ENCODE data around the gene SEPHS2. TPM values are rescaled to one million over a fixed set of nuclear protein-coding genes. Genes with fewer than 3 reads are reported as not detected.
A peak's percentile ranks its signal among the peaks of the same experiment; 100 is the strongest.

The SEPHS2 gene
- 8.4 and 16.8 TPM in 2 replicates for total RNA-seq (2014; rRNA removed)
- percentile 93 among the genes with signal in this experiment for Bru-seq, nascent RNA
- percentile 98 among the genes with signal in this experiment for BruChase-seq, experiment 1, labeled RNA remaining after a 6-hour chase
- BruChase-seq, experiment 2, labeled RNA remaining after a 2-hour chase, result percentile 99 among the genes with signal in this experiment
- long read RNA-seq, transcript SEPHS2-201 (1 exons, 2,551 nt), result major isoform, 246 of 246 reads
- long read RNA-seq, partial matches to known transcripts, result 0 of 246 reads
- long read RNA-seq, other reads (novel, unspliced or antisense), result 0 of 246 reads

GRCh38 chr16:30445408-30446202 is at the start of gene SEPHS2:
TSS of gene SEPHS2 (minus strand) at chr16:30445874. CDS start at chr16:30445727, 147 bp downstream.
- peak within 1 kb of the TSS; percentile 50 for H3K27ac ChIP-seq (ENCODE audit: low read length)
- H3K9me3 ChIP-seq (ENCODE audit: low read length), result no peaks in the 10 kb centered on the region
- TF ChIP-seq, protein P1, sequence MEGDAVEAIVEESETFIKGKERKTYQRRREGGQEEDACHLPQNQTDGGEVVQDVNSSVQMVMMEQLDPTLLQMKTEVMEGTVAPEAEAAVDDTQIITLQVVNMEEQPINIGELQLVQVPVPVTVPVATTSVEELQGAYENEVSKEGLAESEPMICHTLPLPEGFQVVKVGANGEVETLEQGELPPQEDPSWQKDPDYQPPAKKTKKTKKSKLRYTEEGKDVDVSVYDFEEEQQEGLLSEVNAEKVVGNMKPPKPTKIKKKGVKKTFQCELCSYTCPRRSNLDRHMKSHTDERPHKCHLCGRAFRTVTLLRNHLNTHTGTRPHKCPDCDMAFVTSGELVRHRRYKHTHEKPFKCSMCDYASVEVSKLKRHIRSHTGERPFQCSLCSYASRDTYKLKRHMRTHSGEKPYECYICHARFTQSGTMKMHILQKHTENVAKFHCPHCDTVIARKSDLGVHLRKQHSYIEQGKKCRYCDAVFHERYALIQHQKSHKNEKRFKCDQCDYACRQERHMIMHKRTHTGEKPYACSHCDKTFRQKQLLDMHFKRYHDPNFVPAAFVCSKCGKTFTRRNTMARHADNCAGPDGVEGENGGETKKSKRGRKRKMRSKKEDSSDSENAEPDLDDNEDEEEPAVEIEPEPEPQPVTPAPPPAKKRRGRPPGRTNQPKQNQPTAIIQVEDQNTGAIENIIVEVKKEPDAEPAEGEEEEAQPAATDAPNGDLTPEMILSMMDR (conservative IDR thresholded peaks at IDR 0.05; ENCODE audit: low read depth, low read length), result peak; percentile 52
- TF ChIP-seq EZH2phosphoT487 (IDR thresholded peaks at IDR 0.05; ENCODE audit: borderline replicate concordance, low read length) (no peak), EZH2 (IDR thresholded peaks at IDR 0.05; ENCODE audit: low read length, unreplicated experiment) (no peak)
- BruUV-seq (replicated peaks), result no TSS peak
- peaks cover 24% of the 10 kb centered on the region for H3K79me2 ChIP-seq (ENCODE audit: low read length)
- intact Hi-C loops (cut with micrococcal nuclease), result loop anchor here (10.0 kb wide), 1 partner anchor 79 kb away; the partner anchor contains the start of gene ZNF768
- H3K9ac ChIP-seq (ENCODE audit: low read length), result peak within 1 kb of the TSS; percentile 94
- H3K27me3 ChIP-seq (ENCODE audit: low read length), result no peaks in the 10 kb centered on the region
- peak within 1 kb of the TSS; percentile 96 for H2AFZ ChIP-seq (ENCODE audit: low read length)
- H3K4me2 ChIP-seq (ENCODE audit: low read length), result peak within 1 kb of the TSS; percentile 98
- H3K36me3 ChIP-seq (ENCODE audit: low read depth, low read length), result no peaks in the 10 kb centered on the region
- H3K4me3 ChIP-seq (ENCODE audit: low read length), result peak within 1 kb of the TSS; percentile 96
- H3K4me1 ChIP-seq (ENCODE audit: insufficient read depth, low read length), result peaks cover 19% of the 10 kb centered on the region
- ATAC-seq (peak; percentile 92), DNase-seq (peak; percentile 95)
- ChIA-PET CTCF (interaction anchor here (0.6 kb wide), 1 partner anchor 405 kb away, joined by 6 read pairs; no protein-coding TSS in a partner anchor), POLR2A (ENCODE audit: unreplicated experiment) (interaction anchor here (0.5 kb wide), 1 partner anchor 70 kb away, joined by 8 read pairs; no protein-coding TSS in a partner anchor)
- no peaks in the 10 kb centered on the region for H4K20me1 ChIP-seq (ENCODE audit: low read length)
- no peaks in the 10 kb centered on the region for H3F3A ChIP-seq (ENCODE audit: low read length, unreplicated experiment)
- H3K9me2 ChIP-seq (replicated peaks; ENCODE audit: low read length), result no peaks in the 10 kb centered on the region

GRCh38 chr16:30494709-30495108 is 49.0 kb upstream of the SEPHS2 start:
- POLR2A ChIA-PET (ENCODE audit: unreplicated experiment), result no interaction called here
- ATAC-seq, result no peak
- H3K27me3 ChIP-seq (ENCODE audit: low read length), result no peaks in the 10 kb centered on the region
- CTCF ChIA-PET, result no interaction called here
- no peaks in the 10 kb centered on the region for H3K79me2 ChIP-seq (ENCODE audit: low read length)
- H3K9me3 ChIP-seq (ENCODE audit: low read length), result no peaks in the 10 kb centered on the region
- intact Hi-C loops (cut with micrococcal nuclease), result no loop called here
- H3K9ac ChIP-seq (ENCODE audit: low read length), result no peak overlapping the region
- TF ChIP-seq EZH2phosphoT487 (IDR thresholded peaks at IDR 0.05; ENCODE audit: borderline replicate concordance, low read length) (no peak), EZH2 (IDR thresholded peaks at IDR 0.05; ENCODE audit: low read length, unreplicated experiment) (no peak)
- TF ChIP-seq, protein P1 (conservative IDR thresholded peaks at IDR 0.05; ENCODE audit: low read depth, low read length), result no peak
- no peaks in the 10 kb centered on the region for H4K20me1 ChIP-seq (ENCODE audit: low read length)
- H3K4me2 ChIP-seq (ENCODE audit: low read length), result no peak overlapping the region
- no peak for DNase-seq
- no peak overlapping the region for H3K4me3 ChIP-seq (ENCODE audit: low read length)
- no peak overlapping the region for H2AFZ ChIP-seq (ENCODE audit: low read length)
- no peak overlapping the region for H3K27ac ChIP-seq (ENCODE audit: low read length)
- peaks cover 6% of the 10 kb centered on the region for H3K4me1 ChIP-seq (ENCODE audit: insufficient read depth, low read length)
- H3K9me2 ChIP-seq (replicated peaks; ENCODE audit: low read length), result no peaks in the 10 kb centered on the region
- H3F3A ChIP-seq (ENCODE audit: low read length, unreplicated experiment), result no peaks in the 10 kb centered on the region
- H3K36me3 ChIP-seq (ENCODE audit: low read depth, low read length), result no peaks in the 10 kb centered on the region
- BruUV-seq (replicated peaks), result no TSS peak
